Measurements from ENCODE around the gene RBPMS2. TPM values are rescaled to one million over a fixed set of nuclear protein-coding genes. Genes with fewer than 3 reads are reported as not detected.

The RBPMS2 gene
- total RNA-seq, 1 experiment from 2014 or later = not detected

DNA sequence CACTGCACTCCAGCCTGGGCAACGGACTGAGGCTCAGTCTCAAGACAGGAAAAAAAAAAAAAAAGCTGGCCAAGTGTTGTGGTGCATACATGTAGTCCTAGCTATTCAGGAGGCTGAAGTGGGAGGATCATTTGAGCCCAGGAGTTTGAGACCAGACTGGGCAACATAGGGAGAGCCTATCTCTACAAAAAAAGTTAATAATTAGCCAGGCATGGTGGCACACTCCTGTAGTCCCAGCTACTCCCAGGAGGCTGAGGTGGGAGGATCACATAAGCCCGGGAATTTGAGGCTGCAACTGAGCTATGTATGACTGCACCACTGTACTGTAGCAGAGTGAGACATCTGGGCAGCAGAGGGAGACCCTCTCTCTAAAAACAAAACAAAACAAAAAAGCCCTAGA, 58.9 kb downstream of the RBPMS2 start:
- H3K36me3 ChIP-seq = no peaks in the 10 kb centered on the region
- no peak overlapping the region for H3K4me3 ChIP-seq
- H3K9me3 ChIP-seq = no peaks in the 10 kb centered on the region
- DNase-seq = no peak
- no peaks in the 10 kb centered on the region for H3K27me3 ChIP-seq

DNA sequence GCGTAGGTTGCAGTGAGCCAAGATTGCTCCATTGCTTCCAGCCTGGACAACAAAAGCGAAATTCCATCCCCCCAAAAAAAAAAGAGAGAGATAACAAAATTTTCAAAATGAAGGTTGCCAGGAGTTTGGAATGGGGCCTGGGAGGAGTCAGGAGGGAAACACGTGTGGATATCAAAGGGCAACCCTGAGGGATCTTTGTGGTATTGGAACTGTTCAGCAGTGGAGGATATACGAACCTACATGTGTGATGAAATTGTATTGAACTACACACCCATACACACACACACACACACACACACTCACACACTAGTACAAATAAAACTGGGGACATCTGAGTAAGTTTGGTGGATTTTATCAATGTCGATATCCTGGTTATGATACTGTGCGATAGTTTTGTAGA, 61.8 kb downstream of the RBPMS2 start:
- Histone ChIP-seq H3K36me3 (no peaks in the 10 kb centered on the region), H3K27me3 (no peaks in the 10 kb centered on the region), H3K4me3 (no peak overlapping the region), H3K9me3 (no peaks in the 10 kb centered on the region)
- DNase-seq = no peak

DNA sequence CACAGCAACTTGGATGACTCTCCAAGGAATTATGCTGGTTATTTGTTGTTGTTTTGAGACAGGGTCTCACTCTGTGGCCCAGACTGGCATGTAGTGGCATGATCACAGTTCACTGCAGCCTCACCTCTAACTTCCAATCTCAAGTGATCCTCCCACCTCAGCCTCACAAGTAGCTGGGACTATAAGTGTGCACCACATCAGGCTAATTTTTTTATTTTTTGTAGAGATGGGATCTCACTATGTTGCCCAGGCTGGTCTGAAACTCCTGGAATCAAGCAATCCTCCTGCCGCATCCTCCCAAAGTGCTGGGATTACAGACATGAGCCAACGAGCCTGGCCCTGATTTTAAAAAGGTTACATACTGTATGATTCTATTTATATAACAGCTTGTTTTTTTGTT, 63.0 kb downstream of the RBPMS2 start:
- Histone ChIP-seq H3K4me3 (no peak overlapping the region), H3K36me3 (no peaks in the 10 kb centered on the region), H3K9me3 (no peaks in the 10 kb centered on the region), H3K27me3 (no peaks in the 10 kb centered on the region)
- DNase-seq = no peak

DNA sequence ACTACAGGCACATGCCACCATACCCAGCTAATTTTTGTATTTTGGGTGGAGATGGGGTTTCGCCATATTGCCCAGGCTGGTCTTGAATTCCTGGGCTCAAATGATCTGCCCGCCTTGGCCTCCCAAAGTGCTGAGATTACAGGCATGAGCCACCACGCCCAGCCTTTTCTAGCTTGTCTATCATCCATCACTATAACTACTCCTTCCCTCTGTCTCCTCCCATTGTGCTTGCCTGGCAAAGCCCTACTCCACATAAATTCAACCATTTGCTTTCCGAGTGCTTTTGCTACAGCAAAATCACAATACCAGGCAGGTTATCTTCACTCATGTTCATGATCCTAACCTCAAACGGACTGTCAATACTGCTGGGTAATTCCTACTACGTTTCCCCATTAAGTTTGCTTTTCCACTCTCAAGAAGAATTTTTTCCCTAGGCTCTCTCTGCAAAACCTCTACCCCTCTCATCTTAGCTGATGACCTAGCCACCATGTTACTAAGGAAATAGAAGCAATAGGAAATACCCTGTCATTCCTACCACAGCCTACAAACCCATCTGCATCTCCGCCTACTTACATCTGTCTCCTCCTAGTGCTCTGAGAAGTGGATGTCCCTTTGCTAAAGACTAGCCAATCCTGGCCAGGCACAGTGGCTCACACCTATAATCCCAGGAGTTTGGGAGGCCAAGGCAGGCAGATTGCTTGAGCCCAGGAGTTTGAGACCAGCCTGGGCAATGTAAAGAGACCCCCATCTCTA, 64.5 kb downstream of the RBPMS2 start:
- DNase-seq = no peak
- no peak overlapping the region for H3K4me3 ChIP-seq
- no peaks in the 10 kb centered on the region for H3K36me3 ChIP-seq
- H3K9me3 ChIP-seq = no peaks in the 10 kb centered on the region
- H3K27me3 ChIP-seq = no peaks in the 10 kb centered on the region

DNA sequence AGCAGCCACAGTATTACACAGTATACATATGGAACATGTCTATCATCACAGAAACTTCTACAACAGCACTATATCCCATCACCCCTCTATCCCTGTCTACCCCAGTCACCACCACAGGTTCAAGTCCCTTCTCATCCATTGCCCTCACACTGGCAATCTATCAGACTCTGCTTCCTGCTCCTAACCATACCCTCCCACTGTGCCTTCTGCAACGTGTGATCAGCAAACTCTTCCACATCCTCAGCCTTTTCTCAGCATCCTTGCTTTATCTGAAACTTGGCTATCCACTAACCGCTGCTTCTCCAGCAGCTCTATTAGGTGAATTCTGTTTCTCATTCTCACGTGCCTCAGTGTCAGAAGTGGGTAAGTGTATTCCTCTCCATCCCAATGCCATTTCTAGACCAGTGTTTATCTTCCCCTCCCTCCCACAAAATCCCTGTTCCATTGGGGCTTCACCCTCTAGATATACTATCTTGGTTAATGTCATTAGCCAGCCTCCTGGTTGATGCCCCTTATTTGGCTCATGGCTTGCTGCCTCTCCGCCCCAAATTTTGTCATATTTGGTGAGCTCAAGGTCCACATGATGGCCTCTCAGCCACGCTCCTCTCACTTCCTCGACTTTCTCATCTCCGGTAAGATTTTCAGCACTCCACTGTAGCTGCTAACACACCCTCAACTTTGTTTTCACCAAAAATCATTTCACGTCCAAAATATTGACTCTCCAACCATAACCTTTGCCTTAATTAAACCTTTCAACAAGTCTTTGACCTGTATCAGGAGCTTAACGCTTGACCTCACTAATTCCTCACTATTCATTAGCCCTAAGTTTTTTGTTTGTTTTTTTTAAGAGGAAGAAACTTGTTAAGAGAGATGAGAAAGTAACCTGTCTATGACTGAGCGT, 69.1 kb downstream of the RBPMS2 start:
- peaks cover 3% of the 10 kb centered on the region for H3K36me3 ChIP-seq
- no peak for DNase-seq
- no peaks in the 10 kb centered on the region for H3K27me3 ChIP-seq
- H3K4me3 ChIP-seq = no peak overlapping the region
- no peaks in the 10 kb centered on the region for H3K9me3 ChIP-seq

DNA sequence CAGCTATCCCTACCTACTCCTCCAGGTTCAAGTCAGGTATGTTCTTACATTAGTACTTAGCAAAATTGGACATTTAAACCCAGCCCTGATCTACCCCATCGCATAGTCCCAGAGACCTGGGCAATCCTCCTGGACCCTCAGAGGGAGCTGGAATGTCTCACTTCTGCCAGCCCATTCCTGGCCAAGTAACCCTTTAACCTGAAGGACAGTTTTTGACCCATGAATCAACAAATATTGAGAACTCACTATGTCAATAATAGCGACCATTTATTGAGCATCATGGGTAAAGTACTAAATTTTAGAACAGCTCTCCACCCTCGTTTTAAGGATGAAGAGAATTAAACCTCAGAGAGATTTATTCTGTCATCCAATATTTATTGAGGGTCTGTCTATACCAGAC, 70.4 kb downstream of the RBPMS2 start:
- Histone ChIP-seq H3K36me3 (peaks cover 13% of the 10 kb centered on the region), H3K4me3 (no peak overlapping the region), H3K27me3 (no peaks in the 10 kb centered on the region), H3K9me3 (no peaks in the 10 kb centered on the region)
- no peak for DNase-seq

DNA sequence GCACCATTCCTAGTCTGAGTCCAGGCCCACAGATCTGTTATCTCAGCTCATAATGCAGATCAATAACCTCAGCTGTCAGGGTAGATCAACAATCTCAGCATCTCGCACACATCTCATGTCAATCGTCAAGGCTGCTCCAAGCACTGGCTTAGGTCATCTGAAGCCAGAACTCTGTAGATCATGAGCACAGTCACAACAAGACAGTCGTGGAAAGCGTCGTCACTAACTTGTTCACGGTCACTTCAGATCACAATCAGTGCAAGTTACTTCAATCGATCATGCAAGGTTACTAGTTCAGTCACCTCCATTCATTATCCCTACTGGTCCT, 71.8 kb downstream of the RBPMS2 start:
- no peaks in the 10 kb centered on the region for H3K9me3 ChIP-seq
- peaks cover 14% of the 10 kb centered on the region for H3K36me3 ChIP-seq
- DNase-seq = no peak
- peak overlapping the region; percentile 97 for H3K4me3 ChIP-seq
- no peaks in the 10 kb centered on the region for H3K27me3 ChIP-seq

DNA sequence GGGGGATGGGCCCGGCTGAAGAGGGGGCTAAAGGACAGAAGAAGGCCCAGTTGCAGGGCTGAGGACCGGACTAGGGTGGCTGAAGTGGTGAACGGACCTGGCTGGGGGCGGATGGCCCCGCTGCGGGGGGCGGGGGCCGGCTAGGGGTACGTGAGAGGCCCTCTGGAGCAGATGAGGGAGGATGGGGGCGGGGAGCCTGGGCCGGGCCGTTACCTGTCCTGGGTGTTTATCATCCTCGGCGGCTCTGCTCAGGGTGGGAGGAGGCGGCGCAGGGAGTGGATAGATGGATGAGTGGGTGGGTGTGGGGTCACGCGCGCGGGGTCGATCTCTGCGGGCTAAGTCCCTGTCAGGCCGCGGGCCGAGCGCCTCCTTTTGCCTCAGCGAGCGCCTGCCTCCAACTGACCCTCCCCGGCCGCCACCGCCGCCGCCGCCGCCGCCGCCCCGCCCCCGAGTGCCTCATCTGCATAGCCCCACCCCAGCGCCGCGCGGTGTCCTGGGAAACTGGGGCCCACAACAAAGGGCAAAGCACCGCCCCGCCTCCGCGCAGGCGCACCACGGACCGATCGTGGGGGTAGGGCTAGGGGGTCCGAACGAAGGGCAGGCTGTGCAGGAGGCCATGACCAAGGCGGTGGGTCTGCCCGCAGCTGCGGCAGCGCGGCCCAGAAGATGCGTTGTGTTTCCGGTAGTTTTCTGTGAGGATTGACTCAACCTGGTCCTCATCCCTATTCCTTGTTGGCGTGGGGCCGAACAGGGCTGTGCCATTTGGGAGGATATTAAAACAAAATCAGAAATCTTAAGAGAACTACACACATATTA, 72.4 kb downstream of the RBPMS2 start:
- Histone ChIP-seq H3K36me3 (peaks cover 14% of the 10 kb centered on the region), H3K9me3 (no peaks in the 10 kb centered on the region), H3K27me3 (no peaks in the 10 kb centered on the region), H3K4me3 (peak overlapping the region; percentile 97)
- DNase-seq = peak; percentile 96

DNA sequence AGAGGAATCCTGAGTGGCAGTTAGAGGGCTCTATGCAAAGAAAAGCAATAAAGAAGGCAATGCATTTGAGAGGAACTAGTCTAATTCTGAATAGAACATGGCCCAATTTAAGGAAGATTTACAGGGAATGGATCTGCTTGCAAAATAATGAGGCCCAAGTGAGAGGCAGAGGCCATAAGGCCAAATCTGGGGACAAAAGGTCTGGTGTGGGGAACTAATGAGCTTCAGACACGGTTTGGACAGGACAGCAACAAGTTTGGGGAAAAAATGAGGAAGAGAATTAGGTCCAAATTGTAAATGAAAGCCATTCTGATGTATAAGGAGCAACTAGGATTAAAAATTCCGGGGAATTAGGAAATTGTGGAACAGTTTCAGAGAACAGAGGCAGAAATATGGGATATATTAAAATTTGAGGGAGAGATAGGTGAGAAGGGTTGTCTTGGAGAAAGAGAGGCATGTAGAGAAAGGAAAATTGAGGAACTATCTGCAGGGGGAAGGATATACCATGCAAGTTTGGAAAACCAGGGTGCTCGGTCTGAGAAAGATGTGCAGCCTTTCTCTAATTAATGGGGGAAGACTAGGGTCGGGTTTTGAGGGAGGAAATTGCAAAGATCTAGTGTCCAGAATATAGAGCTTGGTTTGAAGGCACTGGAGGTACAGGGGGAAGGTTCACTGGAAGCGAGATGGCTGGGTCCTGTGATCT, 73.8 kb downstream of the RBPMS2 start:
- H3K9me3 ChIP-seq = no peaks in the 10 kb centered on the region
- no peak for DNase-seq

DNA sequence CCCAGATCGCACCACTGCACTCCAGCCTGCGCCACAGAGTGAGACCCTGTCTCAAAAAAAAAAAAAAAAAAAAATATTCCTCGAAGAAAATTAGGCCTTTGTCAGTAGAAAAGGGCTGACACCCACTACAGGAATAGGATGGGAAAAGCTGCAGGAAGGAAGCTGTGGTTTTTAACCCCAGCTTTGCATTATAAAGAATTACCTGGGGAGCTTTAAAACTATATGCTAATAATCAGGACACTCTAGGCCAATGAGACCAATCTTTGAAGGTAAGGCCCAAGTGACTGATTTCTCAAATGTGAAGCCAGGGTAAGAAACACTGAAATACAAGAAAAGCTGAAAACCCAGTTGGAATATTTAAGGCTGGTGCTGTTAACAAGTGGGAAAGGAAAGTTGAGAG, 74.3 kb downstream of the RBPMS2 start:
- H3K4me3 ChIP-seq = peak overlapping the region; percentile 97; the same call in 1 of the 2 replicates
- H3K27me3 ChIP-seq = no peaks in the 10 kb centered on the region
- DNase-seq = no peak
- peaks cover 20% of the 10 kb centered on the region for H3K36me3 ChIP-seq
- H3K9me3 ChIP-seq = no peaks in the 10 kb centered on the region

More for the DNA sequence above, 73.8 kb downstream of the RBPMS2 start:
- peaks cover 16% of the 10 kb centered on the region for H3K36me3 ChIP-seq
- H3K27me3 ChIP-seq = no peaks in the 10 kb centered on the region
- peak overlapping the region; percentile 97 for H3K4me3 ChIP-seq

DNA sequence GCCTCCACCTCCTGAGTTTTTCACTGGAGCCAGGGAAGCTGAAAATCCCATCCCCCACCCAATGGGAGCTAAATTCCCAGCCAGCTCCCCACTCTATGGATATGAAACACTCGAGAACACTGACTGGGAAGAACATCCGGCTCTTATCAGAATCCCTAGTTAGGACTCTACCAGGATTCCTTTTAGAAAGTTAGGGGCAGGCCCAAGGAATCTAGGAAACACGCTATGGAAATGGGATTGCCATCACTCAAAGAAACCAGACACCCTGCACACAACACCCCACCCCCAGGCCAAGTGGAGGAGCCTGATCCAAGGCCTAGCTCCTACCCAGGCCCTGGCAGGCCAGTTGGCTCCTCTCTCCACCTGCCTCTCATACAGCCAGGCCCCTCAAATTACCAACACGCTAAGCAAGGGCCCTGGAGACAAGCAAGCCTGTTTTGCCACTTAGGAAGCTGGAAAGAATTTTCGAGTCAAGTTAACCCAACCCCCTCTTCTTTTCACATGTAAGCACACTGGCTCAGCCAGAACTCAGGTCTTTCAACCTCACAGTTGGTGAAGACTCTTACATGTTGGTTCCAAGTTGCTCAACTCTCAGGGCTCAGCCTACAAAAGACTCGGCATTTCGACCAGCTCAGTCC, 75.5 kb downstream of the RBPMS2 start:
- DNase-seq = no peak
- Histone ChIP-seq H3K4me3 (no peak overlapping the region), H3K36me3 (peaks cover 29% of the 10 kb centered on the region), H3K27me3 (no peaks in the 10 kb centered on the region), H3K9me3 (no peaks in the 10 kb centered on the region)

DNA sequence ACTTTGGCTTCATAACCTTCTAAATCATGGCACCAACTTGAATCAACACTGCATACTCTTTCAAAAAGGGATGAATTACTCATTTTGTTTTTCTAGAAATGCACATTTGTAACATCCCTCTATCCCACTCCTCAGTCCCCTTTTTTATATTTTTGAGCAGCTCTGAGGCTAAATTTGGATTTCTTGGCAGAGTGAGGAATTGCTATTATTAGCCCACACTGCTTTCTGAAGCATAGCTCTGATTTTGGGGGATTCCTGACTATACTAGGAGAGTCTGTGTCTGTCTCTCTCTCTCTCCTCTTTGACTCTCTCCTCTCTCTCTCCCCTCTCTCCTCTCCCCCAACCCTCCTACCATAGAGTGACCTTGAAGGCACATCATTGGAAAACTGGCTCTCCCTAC, 76.6 kb downstream of the RBPMS2 start:
- Histone ChIP-seq H3K36me3 (peaks cover 37% of the 10 kb centered on the region), H3K9me3 (no peaks in the 10 kb centered on the region), H3K4me3 (no peak overlapping the region), H3K27me3 (no peaks in the 10 kb centered on the region)
- DNase-seq = no peak

DNA sequence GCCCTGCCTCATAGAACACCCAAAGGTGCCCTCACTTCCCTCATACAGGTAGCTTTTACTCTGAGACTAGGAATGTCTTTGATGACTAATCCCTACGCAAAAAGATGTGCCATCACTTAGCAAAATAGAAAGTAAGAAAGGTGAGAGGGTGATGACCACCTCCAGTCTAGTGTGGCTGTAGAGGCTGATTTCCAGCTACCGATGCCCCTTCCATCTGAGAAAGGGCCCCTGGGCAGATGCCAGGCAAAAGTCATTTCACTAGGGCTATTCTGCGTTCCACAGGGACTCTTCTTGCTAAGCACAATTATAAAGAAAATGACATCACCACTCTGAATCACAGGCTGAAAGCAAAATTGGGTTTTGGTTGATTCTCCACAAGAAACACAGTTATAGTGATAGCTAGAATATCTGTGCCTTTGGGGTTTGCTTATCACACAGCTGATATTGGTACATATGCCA, 77.4 kb downstream of the RBPMS2 start:
- Histone ChIP-seq H3K36me3 (peaks cover 38% of the 10 kb centered on the region), H3K27me3 (no peaks in the 10 kb centered on the region), H3K4me3 (no peak overlapping the region), H3K9me3 (no peaks in the 10 kb centered on the region)
- DNase-seq = no peak

DNA sequence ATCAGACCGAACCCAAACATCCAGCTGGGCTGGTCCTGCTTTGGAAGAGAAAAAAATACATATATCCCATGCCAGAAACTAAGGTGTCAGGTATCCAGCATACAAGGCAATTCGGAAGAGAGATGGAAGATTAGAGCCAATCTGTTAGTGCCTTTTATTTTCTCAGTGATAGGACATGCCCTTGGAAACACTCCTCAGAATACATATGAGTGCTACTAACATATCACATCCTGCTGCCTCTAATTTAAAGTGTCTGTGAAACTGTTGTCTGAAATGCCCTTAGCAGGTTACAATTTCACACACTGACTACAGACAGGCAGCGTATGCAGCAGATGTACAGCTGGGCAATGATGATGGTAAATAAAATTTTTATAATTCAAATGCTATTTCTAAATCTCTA, 78.9 kb downstream of the RBPMS2 start:
- no peak for DNase-seq
- Histone ChIP-seq H3K36me3 (peaks cover 51% of the 10 kb centered on the region), H3K27me3 (no peaks in the 10 kb centered on the region), H3K9me3 (no peaks in the 10 kb centered on the region), H3K4me3 (no peak overlapping the region)

DNA sequence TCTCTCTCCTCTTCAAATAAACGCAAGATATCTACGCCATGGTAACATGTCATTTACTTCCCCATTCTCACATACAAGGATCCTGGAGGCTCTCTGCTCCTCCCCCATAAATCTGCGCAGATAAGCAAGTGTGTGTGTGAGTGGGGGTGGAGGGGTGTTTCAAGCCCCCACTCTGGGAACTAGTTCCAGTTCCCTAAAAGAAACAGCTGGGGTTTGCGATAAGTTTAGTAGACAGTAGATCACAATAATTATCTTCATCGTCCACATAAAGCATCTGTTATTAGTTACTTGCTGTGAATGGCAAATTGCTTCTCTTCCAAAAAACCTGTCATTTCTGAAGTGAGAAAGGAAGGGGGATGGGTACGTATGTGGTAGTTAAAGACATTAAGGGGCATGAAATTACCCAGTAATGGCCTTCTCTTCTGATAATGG, 79.8 kb downstream of the RBPMS2 start:
- Histone ChIP-seq H3K36me3 (peaks cover 53% of the 10 kb centered on the region), H3K27me3 (no peaks in the 10 kb centered on the region), H3K4me3 (no peak overlapping the region), H3K9me3 (no peaks in the 10 kb centered on the region)
- no peak for DNase-seq

DNA sequence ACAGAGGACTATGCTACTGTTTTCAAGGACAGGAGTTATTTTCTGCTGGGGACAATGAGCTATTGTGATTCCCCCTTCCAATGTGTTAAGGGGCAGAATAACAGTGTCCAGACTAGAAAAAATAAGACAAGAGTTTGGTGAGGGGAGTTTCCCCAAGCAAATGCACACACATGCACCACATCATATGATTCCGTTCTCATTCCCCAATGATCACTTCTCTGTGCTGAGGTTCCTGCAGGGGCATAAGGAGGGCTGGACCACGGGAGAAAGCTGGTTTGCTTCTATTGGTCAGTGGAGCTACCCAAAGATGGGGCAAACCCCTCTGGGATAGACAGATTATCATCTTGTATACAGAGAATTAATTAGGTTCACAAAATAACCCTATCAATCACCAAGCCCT, 80.6 kb downstream of the RBPMS2 start:
- Histone ChIP-seq H3K9me3 (no peaks in the 10 kb centered on the region), H3K36me3 (peaks cover 54% of the 10 kb centered on the region), H3K27me3 (no peaks in the 10 kb centered on the region), H3K4me3 (no peak overlapping the region)
- DNase-seq = no peak
